ENCODE results near the gene ITIH5. TPM values are rescaled to one million over a fixed set of nuclear protein-coding genes. Genes with fewer than 3 reads are reported as not detected.

Gene ITIH5
- total RNA-seq, 2 experiments from 2014 or later: not detected

DNA sequence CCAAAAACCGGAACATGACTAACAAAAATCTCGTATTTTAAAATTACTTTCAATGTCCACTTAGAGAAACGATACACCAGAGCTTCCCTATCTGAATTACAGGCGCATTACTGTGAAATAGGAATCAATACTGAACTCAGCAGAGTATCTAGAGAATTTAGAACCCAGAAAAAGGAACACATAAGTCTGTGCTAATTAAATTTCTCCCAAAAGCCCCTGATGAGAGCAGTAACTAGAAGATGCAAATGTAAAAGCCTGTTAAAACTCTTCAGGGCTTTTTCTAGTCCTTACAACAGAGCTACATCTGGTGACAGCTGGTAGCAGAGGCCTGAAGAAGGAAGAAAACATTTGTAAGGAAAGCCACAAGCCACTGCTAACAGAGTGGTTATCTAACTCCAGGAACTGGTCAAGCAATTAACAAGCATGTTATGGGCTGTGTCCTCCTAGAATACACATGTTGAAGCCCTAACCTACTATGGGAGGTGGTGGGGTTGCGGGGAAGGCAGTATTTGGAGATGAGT is 24.2 kb downstream of the ITIH5 start:
- Mint-ChIP-seq H3K9me3 (peaks cover 3% of the 10 kb centered on the region), H3K4me1 (ENCODE audit: low read depth) (no peaks in the 10 kb centered on the region), H3K36me3 (ENCODE audit: low read depth) (no peaks in the 10 kb centered on the region), H3K27ac (no peak overlapping the region), H3K4me3 (no peak overlapping the region), H3K27me3 (peaks cover 35% of the 10 kb centered on the region)
- Histone ChIP-seq H3K27ac (ENCODE audit: low read depth in 1 of 2, low read length in 2 of 2) (no peak overlapping the region), H3K4me1 (ENCODE audit: insufficient read depth, low read length) (no peaks in the 10 kb centered on the region), H3K27me3 (ENCODE audit: control insufficient read depth in 1 of 2, insufficient read depth in 2 of 2, low read length in 2 of 2) (peaks cover under 1 to 5% of the 10 kb centered on the region in 2 experiments), H3K9me3 (ENCODE audit: control insufficient read depth in 1 of 2, insufficient read depth in 1 of 2, low read length in 2 of 2) (peaks cover 0 to 10% of the 10 kb centered on the region in 2 experiments), H3K36me3 (ENCODE audit: insufficient read depth, low read length) (no peaks in the 10 kb centered on the region), H3K4me3 (ENCODE audit: low read length) (no peak overlapping the region)
- DNase-seq: no peak
- no peak for ATAC-seq (ENCODE audit: poor library complexity)
- TF ChIP-seq, protein P1, sequence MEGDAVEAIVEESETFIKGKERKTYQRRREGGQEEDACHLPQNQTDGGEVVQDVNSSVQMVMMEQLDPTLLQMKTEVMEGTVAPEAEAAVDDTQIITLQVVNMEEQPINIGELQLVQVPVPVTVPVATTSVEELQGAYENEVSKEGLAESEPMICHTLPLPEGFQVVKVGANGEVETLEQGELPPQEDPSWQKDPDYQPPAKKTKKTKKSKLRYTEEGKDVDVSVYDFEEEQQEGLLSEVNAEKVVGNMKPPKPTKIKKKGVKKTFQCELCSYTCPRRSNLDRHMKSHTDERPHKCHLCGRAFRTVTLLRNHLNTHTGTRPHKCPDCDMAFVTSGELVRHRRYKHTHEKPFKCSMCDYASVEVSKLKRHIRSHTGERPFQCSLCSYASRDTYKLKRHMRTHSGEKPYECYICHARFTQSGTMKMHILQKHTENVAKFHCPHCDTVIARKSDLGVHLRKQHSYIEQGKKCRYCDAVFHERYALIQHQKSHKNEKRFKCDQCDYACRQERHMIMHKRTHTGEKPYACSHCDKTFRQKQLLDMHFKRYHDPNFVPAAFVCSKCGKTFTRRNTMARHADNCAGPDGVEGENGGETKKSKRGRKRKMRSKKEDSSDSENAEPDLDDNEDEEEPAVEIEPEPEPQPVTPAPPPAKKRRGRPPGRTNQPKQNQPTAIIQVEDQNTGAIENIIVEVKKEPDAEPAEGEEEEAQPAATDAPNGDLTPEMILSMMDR (IDR thresholded peaks at IDR 0.05): no peak
- POLR2A ChIA-PET: no interaction called here
- CTCF ChIA-PET: no interaction called here
- intact Hi-C loops (cut with DNase I, micrococcal nuclease): no loop called here

DNA sequence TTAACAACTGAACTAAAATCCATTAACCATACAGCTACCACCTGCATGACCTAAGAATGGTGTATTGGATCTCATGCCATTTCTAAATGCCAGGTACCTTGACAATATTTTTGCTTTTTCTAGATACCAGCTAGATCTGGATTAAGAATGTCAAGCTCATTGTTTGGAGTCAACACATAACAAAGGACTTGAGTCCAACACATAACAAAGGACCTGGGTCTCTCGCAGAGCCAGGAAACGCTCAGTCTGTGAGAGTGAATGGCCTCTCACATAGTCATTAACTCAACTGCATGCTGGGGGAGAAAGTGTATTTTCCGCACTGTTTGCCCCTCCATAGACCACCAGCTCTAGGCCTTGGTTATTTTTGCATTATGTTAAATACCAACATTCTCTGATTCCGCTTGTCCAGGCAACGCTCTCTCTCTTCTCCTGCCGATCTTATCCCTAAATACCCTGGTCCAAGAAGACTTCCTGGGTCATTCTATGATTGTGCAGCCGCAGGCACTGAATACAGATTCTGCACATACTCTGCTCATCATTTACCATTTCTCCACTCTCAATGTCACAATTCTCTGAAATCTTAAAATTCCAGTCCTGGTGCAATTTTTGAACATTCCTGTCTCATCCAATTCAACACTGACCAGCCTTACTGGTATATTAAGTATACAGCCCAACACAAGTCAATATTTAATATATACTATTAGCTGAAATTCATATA is 31.2 kb downstream of the ITIH5 start:
- no peak overlapping the region for H3K4me3 ChIP-seq (ENCODE audit: low read length)
- peaks cover 5% of the 10 kb centered on the region in 2 experiments for H3K27me3 ChIP-seq (ENCODE audit: control insufficient read depth in 1 of 2, insufficient read depth in 2 of 2, low read length in 2 of 2)
- H3K27ac ChIP-seq (ENCODE audit: low read depth in 1 of 2, low read length in 2 of 2): no peak overlapping the region
- peaks cover 6 to 10% of the 10 kb centered on the region in 2 experiments for H3K9me3 ChIP-seq (ENCODE audit: control insufficient read depth in 1 of 2, insufficient read depth in 1 of 2, low read length in 2 of 2)
- peaks cover 32% of the 10 kb centered on the region for H3K27me3 Mint-ChIP-seq
- intact Hi-C loops (cut with DNase I, micrococcal nuclease): no loop called here
- H3K4me1 ChIP-seq (ENCODE audit: insufficient read depth, low read length): no peaks in the 10 kb centered on the region
- ATAC-seq (ENCODE audit: poor library complexity): no peak
- DNase-seq: no peak
- ChIA-PET POLR2A (no interaction called here), CTCF (no interaction called here)
- TF ChIP-seq, protein P1 (IDR thresholded peaks at IDR 0.05): no peak
- no peak overlapping the region for H3K4me3 Mint-ChIP-seq
- no peaks in the 10 kb centered on the region for H3K36me3 ChIP-seq (ENCODE audit: insufficient read depth, low read length)
- no peaks in the 10 kb centered on the region for H3K36me3 Mint-ChIP-seq (ENCODE audit: low read depth)
- no peaks in the 10 kb centered on the region for H3K4me1 Mint-ChIP-seq (ENCODE audit: low read depth)
- no peak overlapping the region for H3K27ac Mint-ChIP-seq
- H3K9me3 Mint-ChIP-seq: peaks cover 3% of the 10 kb centered on the region

DNA sequence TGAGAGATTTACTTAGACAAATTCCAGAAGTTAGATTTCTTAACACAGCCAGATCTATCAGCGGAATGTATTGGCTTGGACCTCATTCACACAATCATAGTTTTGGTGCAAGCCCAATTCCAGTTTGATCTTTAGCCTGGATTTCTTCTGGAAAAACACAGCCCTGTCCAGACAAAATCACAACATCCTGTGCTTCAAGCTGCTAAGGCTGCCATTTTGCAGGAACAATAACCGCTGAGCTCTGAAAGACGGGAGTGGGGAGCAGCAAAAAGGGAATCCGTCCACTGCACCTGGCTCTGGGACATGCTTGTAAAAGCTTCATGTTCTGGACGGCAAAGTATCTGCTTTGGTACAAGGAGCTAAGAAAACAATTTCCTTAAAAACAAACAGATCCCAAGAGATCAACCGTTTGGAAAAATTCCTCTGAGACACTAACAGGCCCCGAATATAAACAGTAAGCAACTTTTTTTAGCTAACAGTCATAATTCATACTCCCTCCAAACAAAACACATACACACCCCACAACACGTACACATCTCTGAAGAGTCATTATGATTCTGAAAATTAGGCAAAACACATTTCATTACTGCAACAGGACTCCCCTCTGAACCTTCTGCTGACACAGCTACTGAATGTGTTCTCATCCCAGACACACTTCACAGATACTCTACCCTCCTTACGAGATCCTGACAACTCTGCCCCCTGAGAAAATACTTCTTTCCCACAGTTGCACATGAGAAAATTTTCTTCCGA is 32.4 kb downstream of the ITIH5 start:
- no peak overlapping the region for H3K27ac Mint-ChIP-seq
- no peaks in the 10 kb centered on the region for H3K36me3 Mint-ChIP-seq (ENCODE audit: low read depth)
- DNase-seq (no peak), ATAC-seq (ENCODE audit: poor library complexity) (no peak)
- peaks cover 26% of the 10 kb centered on the region for H3K27me3 Mint-ChIP-seq
- H3K4me3 Mint-ChIP-seq: no peak overlapping the region
- no peaks in the 10 kb centered on the region for H3K36me3 ChIP-seq (ENCODE audit: insufficient read depth, low read length)
- H3K27ac ChIP-seq (ENCODE audit: low read depth in 1 of 2, low read length in 2 of 2): no peak overlapping the region
- ChIA-PET CTCF (no interaction called here), POLR2A (no interaction called here)
- no peak overlapping the region for H3K4me3 ChIP-seq (ENCODE audit: low read length)
- no peaks in the 10 kb centered on the region for H3K4me1 ChIP-seq (ENCODE audit: insufficient read depth, low read length)
- no peaks in the 10 kb centered on the region for H3K4me1 Mint-ChIP-seq (ENCODE audit: low read depth)
- TF ChIP-seq, protein P1 (IDR thresholded peaks at IDR 0.05): no peak
- peaks cover 6 to 10% of the 10 kb centered on the region in 2 experiments for H3K9me3 ChIP-seq (ENCODE audit: control insufficient read depth in 1 of 2, insufficient read depth in 1 of 2, low read length in 2 of 2)
- H3K9me3 Mint-ChIP-seq: peaks cover 3% of the 10 kb centered on the region
- peaks cover 4 to 5% of the 10 kb centered on the region in 2 experiments for H3K27me3 ChIP-seq (ENCODE audit: control insufficient read depth in 1 of 2, insufficient read depth in 2 of 2, low read length in 2 of 2)
- intact Hi-C loops (cut with DNase I, micrococcal nuclease): no loop called here

Measured in CD4-positive, alpha-beta T cell (primary cell).